Measurements from ENCODE around the gene DMXL1.

DNA sequence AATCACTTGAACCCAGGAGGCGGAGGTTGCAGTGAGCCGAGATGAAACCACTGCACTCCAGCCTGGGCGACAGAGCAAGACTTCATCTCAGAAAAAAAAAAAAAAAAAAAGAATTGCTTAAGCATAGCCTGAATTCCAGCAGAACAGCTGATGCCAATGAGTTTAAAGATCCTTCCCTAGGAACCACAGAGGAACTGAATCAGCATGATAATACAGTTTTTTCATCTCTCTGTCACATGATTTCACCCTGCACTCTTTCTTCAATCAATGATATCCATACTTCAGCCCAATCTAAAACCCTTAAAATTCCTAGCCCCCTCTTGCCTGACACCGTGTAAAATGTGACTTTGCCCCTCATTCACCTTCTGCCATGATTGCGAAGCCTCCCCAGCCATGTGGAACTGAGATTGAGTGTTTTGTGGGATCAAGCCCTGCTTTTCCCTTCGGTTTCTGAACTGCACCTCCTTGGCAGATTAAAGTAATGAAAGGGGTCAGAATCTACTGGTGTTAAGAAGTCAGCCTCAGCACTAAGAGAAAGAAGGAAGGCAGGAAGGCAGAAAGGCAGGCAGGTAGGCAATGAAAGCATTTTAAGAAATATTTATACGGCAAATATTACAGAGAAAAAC, 20.9 kb upstream of the DMXL1 start:
- TF ChIP-seq POLR2AphosphoS5 (IDR thresholded peaks at IDR 0.05; ENCODE audit: low read depth, low read length): no peak
- TF ChIP-seq, protein P1, sequence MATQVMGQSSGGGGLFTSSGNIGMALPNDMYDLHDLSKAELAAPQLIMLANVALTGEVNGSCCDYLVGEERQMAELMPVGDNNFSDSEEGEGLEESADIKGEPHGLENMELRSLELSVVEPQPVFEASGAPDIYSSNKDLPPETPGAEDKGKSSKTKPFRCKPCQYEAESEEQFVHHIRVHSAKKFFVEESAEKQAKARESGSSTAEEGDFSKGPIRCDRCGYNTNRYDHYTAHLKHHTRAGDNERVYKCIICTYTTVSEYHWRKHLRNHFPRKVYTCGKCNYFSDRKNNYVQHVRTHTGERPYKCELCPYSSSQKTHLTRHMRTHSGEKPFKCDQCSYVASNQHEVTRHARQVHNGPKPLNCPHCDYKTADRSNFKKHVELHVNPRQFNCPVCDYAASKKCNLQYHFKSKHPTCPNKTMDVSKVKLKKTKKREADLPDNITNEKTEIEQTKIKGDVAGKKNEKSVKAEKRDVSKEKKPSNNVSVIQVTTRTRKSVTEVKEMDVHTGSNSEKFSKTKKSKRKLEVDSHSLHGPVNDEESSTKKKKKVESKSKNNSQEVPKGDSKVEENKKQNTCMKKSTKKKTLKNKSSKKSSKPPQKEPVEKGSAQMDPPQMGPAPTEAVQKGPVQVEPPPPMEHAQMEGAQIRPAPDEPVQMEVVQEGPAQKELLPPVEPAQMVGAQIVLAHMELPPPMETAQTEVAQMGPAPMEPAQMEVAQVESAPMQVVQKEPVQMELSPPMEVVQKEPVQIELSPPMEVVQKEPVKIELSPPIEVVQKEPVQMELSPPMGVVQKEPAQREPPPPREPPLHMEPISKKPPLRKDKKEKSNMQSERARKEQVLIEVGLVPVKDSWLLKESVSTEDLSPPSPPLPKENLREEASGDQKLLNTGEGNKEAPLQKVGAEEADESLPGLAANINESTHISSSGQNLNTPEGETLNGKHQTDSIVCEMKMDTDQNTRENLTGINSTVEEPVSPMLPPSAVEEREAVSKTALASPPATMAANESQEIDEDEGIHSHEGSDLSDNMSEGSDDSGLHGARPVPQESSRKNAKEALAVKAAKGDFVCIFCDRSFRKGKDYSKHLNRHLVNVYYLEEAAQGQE (IDR thresholded peaks at IDR 0.05; ENCODE audit: insufficient read depth in 1 of 2, low read depth in 2 of 2, low read length in 2 of 2): no peak
- TF ChIP-seq TAF1 (IDR thresholded peaks at IDR 0.05; ENCODE audit: borderline replicate concordance, insufficient read depth, low read length): no peak
- no peak for TF ChIP-seq SIN3A (IDR thresholded peaks at IDR 0.05; ENCODE audit: borderline replicate concordance, insufficient read depth, low read length)

Data from PFSK-1 (cell line).